Ramos (cell line): ENCODE data around the gene CENPX.

Experiments used
- in situ Hi-C: fragments of 300-500 bp; cut with MboI; formaldehyde crosslinking; loops from one replicate; pipeline ENCODE4 v1.14.3; 2022; ENCODE audit warnings: low sequenced_read_pairs; ENCODE audit not compliant: unreplicated experiment

CENPX gene

DNA sequence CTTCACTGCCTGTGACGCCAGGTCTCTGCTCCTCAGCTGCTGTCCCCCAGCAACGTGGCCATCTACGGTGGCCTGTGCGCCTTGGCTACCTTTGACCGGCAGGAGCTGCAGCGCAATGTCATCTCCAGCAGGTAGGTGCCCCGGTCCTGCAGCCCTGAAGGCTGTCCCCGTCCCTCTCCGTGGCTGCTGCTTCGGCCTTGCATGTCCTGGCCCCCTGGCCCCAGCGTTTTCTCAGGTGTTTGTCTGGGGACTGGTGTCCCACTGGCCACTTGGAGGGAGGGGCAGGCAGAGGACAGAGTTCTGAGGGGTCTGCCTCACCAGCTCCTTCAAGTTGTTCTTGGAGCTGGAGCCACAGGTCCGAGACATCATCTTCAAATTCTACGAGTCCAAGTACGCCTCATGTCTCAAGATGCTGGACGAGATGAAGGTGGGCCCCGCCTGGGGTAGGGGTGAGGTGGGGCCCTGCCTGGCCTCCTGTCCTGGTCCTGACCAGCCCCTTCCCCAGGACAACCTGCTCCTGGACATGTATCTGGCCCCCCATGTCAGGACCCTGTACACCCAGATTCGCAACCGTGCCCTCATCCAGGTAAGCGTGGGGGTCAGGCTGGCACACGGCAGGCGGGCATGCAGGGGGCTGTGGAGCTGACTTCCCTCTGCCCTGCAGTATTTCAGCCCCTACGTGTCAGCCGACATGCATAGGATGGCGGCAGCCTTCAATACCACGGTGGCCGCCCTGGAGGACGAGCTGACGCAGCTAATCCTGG, 33.5 kb upstream of the CENPX start:
- in situ Hi-C loops: no loop called here

DNA sequence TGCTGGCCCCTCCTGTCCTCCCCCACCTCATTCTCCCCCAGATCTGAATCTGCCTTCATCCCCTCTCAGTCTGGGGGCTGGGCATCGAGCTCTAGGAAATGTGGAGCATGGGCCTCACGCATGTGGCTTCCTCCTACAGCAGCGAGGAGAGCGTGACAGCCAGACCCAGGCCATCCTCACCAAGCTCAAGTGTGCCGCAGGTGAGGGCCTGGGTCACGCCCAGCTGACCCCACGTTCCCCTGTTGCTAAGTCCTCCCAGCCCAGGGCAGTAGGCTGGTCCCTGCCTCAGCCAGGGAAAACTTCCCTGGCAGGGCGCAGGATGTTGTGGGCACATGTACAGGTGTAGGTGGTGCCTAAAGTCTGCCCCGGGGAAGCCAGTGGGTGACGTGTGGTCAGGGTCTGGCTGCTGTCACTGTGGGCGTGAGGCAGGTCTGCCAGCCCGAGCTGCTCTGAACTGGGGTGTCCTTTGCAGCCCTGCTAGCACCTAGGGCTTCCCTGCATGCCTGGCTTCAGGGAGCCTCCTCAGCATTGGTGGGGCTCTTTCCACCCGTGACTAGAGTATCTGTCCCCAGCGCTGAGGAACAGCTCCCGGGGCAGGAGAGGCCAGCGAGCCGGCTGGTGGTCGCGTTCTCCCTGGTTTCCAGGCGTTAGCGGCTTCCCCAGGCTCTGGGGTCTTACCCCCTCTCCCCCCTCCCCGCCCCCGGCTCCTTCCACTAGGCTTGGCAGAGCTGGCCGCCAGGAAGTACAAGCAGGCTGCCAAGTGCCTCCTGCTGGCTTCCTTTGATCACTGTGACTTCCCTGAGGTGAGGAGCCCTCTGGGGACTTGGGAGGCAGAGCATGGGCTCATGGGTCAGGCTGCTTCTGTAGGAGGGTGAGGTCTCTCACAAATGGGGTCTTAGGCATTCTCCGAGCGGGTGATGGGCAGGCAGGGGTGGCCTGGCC, 32.6 kb upstream of the CENPX start:
- in situ Hi-C loops: no loop called here

DNA sequence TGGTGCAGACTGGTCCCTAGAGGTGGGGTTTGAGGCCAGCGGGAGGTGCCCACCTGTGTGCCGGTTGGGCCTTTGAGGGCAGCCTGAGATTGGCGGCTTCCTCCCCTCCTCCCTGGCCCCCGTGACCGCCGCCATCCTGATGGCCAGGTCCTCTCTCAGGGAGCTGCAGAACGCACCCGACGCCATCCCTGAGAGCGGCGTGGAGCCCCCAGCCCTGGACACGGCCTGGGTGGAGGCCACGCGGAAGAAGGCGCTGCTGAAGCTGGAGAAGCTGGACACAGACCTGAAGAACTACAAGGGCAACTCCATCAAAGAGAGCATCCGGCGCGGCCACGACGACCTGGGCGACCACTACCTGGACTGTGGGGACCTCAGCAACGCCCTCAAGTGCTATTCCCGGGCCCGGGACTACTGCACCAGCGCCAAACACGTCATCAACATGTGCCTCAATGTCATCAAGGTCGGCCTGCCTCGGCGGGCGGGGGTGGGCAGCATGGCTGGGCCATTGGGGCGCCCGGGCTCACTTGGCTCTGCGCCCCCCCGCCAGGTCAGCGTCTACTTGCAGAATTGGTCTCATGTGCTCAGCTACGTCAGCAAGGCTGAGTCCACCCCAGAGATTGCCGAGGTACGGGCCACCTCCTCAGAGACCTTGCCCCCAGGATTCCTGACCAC, 31.8 kb upstream of the CENPX start:
- in situ Hi-C loops: no loop called here

DNA sequence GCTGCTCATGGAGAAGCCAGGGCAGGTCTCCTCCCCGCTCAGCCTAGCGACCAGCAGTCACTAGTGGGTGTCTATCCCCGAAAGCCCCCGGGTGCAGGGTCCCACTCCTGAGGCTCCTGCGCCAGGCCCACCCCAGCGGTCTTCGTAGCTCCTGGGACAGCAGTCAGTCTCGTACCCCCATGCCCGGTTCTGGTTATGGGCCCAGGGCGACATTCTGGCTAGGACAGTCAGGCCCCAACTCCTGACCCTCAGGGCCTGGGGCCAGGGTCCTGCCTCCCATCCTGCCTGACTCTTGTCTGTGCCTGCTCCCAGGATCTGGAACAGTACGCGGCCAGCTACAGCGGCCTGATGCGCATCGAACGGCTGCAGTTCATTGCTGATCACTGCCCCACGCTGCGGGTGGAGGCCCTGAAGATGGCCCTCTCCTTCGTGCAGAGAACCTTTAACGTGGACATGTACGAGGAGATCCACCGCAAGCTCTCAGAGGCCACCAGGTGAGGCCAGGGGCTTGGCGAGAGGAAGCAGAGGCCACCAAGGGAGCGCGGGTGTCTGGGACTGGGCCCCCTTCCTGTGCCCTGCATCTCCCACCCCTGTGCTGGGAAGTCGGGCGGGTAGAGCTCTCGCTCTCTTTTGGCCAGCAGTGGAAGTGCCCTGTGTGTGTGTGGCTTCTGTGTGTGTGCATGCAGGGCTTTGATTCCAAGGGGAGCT, 31.0 kb upstream of the CENPX start:
- in situ Hi-C loops: no loop called here

DNA sequence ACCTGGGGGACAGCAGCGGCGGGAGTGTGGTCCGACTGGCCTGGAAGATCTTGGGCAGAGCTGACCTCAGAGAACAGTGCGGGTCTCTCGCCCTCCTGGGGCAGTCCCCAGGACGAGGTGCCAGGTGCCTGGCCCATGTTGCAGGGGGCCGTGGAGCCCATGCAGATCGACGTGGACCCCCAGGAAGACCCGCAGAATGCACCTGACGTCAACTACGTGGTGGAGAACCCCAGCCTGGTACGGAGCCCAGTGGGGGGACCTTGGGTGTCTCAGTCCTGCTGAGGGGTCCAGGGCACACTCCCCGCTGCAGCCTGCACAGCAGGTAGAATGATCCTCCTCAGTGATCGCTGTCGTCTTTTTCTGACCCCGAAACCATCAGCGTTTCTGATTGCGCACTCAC, 30.5 kb upstream of the CENPX start:
- in situ Hi-C loops: no loop called here

DNA sequence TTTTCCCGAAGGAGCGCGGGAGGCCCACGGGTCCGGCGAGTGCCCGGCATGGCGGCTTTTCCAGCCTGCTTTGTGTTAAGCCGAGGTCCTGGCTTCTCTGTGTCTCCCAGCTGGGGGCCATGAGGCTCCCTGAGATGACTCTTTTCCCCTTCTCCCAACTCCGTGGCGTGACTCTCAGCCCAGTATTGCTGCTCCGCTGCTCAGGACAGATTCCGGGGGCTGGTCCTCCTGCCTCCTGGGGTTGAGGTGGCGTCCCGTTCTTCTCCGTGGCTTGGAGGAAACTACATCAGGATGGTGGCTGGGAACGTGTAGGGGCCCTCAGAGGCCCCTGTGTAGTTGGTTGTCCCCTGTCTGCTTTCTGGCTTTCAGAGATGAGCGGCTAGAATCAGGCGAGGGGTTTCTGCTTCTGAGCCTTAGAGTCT, 30.0 kb upstream of the CENPX start:
- in situ Hi-C loops: no loop called here

DNA sequence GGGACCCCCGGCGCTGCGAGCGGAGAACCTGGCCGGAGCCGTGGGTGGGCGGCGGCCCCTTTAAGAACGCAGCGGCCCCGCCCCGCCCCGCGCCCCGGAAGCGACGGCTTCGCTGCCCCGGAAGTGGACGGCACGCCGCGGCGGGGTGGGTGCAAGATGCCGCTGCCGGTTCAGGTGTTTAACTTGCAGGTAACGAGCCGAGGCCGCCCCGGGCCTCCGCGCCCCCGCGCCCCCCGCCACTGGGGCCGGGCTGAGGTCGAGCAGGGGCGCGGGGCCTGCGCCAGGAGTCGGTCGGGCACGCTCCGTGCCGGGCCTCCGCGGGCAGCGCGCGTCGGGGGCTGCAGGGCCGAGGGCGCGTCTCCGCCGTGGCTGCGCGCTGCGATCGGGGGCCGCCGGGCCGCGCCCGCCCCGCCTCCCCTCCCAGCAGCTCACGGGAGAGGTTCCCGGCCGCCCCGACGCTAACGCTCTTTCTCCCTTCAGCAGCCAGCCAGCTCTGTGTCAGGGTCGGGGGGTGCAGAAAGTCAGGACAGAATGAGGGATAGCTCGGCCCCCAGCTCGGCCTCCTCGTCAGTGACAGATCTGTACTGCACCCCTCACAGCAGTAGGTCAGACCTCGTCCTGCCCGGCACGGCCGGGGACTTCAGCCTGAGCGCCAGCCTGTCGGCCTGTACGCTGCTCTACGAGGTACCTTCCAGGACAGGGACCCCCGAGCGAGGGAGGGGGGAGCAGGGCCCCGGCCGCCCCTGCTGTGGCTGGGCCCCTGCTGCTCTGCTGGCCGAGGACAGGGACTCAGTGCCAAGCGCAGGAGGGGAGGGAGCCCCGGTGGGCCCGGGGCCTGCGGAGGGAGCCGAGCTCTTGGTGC, 29.3 kb upstream of the CENPX start, which contains the start of the genes GPS1 and RFNG:
GPS1 (plus strand) TSS at position 123 of the 862 bp plus-strand sequence; CDS start at position 157, 34 bp downstream.
RFNG (minus strand) TSS at position 36 of the 862 bp plus-strand sequence. CDS start 45 bp downstream, outside the sequence.
- in situ Hi-C loops: no loop called here

DNA sequence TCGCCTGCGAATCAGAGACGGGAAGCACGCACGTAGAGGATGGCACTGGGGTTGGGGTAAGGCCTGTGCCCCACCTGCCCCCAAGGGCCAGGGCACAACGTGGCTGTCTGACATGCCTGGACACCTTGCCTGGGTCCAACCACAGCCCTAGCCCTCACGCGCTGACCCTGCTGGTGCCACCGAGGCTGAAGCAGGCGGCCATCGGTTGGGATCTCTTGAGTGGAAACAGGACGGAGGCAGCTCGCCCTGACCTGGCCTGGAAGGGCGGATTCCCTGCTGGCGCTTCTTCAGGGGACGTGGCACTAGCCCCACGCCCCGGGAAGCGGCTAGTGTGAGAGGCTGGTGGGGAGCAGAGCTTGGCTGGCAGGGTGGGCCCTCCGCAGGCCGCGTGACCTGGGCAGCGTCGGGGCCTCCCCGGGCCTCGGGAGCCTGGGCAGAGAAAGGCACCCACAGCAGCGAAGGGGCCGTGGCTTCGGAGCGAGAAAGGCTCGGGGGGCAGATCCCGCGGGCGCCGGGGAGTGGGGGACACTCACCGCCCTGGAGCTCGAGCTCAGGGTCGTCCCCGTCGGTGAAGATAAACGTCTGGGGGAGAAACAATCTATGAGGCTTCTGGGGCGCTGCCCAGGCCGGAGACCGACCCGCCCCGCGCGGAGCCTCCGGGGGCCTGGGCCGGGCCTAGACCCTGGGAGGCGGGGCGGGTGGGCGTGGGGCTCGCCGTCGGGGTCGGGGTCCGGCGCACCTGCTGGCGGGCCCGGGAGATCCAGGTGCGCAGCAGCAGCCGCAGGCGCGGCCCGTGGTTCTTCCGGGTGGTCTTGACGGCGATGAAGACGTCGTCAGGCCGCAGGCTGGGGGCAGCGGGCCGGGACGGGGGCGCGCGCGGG, 28.3 kb upstream of the CENPX start:
- in situ Hi-C loops: no loop called here

DNA sequence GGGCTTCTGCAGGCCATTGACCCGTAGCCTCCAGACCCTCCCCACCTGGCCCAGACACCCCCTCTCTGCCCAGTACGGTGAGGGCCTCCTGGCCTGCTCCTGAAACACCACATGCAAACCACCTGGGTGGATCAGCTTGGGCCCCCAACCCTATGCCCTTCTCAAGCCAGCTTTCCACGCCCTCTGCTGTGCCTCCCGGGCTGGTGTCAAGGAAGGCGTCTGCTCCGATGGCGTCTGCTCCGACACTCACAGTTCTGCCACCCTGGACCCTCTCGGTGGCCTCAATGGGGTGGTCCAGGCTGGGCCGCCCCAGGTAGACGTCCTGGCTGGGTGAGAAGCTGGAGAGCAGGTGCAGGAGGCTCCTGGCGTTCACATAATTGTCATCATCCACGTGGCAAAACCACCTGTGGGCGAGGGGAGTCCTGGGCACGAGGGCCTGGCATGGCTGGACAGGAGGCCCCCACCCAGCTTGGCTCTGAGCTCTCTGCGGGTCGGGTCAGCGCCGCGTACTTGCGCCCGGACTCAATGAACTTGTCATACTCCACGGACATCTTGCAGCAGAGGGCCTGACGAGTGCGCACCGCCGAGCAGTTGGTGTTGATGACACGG, 27.6 kb upstream of the CENPX start:
- in situ Hi-C loops: no loop called here

DNA sequence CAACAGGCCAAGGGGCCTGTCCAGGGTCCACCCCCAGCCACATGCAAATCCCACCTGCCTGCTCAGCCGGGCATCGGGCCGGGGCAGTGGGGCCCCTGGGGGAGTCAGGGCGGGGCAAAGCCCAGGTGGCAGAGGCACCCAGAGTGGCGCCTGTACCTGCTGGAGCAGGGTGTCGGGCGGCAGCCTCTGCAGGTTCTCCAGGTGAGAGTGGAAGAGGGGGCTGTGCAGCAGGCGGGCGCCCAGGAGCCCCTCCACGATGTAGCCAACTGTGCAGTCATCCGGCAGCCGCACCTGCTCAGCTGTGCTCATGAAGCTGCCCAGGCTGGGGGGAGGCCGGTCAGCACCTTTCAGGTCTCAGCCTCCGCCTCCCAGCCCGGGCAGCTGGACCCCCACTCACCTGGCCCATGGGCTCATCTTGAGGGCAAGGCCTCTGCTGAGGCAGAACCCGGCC, 26.9 kb upstream of the CENPX start:
- in situ Hi-C loops: no loop called here

DNA sequence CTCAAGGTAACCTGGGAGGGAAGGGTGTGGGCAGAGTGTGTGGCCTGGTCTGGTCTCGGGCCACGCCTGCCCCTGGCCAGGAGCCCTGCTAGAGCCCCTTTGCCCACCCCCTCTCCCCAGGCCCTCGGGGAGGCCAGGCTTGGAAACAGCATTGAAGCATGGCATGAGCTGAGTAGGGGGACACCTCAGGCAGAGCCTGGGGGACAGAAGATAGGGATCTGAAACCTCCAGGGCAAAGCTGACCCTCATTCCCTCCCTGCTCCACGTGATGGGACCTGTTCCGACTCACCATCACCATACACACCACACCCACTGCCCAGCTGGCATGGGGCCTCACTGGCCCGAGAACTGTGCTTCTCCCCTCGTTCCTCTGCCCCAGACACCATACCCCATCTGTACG, 26.4 kb upstream of the CENPX start:
- in situ Hi-C loops: no loop called here

DNA sequence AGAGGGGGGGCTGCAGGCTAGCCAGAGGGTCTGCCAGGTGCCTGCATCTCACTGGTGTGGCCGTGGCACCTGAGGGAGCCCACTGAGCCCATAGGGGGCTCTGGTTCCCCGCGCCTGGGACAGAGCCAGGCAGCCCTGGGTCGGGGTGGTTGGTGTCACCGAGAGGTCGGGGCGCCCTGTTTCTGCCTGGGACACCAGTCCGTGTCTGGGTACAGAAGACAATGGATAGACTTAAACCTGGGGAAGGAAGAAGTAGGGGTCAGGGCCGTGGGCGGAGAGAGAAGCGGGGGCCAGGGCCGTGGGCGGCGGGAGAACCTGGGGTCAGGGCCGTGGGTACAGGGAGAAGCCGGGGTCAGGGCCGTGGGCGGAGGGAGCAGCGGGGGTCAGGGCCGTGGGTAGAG, 25.9 kb upstream of the CENPX start:
- in situ Hi-C loops: no loop called here

DNA sequence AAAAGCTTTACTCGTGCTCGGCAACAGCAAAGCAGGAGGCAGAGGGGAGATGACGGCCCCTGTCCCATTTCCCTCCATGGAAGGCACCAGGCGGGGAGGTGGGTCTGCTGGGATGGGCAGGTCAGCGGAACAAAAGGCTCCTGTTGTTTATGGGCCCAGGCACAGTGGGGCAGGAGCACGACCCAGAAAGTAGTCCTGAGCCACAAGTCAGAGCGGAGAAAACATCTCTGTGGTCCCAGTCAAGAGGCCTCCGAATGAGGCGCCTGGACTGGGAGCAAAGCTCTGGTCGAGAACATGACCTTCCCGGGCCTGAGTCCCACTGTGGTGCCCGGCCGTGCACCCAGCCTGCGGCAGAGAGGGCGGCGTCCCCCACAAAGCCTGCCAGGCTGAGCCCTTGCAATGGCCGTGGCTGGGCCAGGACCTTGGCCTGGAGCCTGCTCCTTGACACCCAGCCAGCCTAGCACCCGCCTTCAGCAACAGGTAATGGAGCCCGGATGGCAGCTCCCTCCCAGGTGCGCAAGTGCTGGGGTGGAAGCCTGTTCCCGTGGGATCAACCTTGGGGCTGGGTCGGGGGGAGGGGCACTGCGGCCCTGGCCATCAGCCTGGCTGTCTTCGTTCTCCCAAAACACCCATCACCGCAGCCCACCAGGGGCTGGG, 25.4 kb upstream of the CENPX start:
- in situ Hi-C loops: no loop called here

DNA sequence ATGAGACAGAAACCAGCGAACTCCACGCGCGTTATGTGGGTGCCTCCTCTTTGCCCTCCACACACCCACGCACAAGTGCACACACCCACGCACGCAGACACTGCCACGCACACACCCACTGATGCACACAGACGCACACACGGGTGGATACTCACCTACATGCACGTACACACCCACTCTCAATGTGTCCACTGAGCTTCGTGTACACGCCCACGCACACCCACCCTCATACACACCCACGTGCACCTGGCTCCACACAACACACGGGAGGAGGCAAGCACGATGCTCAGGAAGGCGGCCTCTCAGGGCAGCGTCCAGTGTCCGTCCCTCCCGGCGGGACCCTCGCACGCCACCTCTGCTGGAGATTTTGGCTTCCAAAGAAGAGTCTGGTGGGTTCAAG, 24.7 kb upstream of the CENPX start:
- in situ Hi-C loops: no loop called here

DNA sequence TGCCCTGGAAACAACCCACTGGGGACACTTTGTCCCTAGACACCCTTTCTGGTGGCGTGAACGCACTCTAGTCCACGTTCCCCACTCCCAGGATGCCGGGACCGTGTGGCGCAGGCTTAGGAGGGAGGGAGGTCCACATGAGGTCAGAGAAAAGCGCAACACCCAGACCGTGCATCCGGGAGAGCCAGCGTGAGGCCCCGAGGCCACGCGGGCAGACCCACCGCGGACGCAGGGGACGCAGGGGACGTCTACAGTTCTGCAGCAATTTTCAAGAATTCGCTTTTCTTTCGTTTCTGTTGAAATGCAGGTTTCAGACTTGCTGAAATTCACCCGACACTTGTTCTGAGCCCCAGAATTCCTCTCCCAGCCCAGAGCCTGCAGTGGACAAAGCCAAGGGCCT, 24.2 kb upstream of the CENPX start:
- in situ Hi-C loops: no loop called here

DNA sequence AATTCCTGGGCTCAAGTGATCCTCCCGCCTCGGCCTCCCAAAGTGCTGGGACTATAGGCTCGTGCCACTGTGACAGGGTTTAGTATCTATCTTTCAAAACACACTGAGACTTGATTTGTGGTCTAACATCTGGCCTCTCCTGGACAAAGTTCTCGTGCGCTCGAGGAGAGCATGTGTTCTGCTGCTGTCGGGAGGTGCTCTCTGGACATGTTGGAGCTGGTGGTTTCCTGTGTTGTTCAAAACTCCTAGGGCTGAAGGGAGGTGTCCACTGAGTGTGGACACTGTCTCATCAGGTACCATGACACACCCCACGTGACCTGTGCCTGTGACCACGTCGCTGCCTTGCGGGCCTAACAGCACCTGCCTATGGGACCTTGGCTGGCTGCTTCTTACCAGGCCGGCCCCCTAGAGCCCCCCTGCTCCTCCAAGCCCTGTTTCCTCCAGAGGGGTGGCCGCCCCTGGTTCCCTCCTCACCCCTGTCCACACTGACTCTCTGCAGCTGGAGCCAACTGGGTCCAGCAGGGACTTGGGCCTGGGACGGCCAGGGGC, 23.3 kb upstream of the CENPX start:
- in situ Hi-C loops: no loop called here

DNA sequence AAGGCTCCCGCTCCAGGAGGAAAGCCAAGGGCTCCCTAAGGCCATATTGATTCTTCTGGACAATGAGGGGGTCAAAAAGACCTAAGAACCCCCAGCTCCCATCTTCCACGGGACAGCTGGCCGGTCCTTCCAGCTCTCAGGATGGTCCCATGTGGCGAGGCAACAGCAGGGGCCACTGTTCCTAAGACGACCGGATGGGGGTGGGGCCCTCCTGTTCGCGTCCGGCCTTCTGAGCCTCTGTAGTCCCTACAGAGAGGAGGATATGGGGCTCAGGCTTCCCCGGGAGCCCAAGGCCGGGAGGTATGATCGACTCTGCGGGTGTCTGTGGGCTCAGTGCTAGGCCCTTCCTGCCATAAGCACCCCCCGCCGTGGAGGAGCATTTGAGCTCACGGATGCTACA, 20.8 kb upstream of the CENPX start:
- in situ Hi-C loops: no loop called here
